GM12892 (cell line): Measurements from ENCODE around the gene VPS52.
"Not testable (repeated sequence)": the region's sequence is repeated elsewhere in the genome, so short reads cannot be mapped to it uniquely, and the experiment has no call there.

ENCODE experiments used
- DNase-seq: peaks from one replicate; pipeline ENCODE4 v3.0.0; 2011; ENCODE audit not compliant: insufficient read length
- FAIRE-seq: peaks from 2 replicates; lab custom pipeline; 2011; peaks lifted over from hg19 to GRCh38; lab: Jason Lieb, UNC
- POLR2A ChIP-seq: IDR thresholded peaks from 2 replicates; pipeline ENCODE4 v1.6.1; 2011; ENCODE audit warnings: low read depth, low read length, control low read depth
- POLR2AphosphoS5 ChIP-seq: IDR thresholded peaks from 2 replicates; pipeline ENCODE4 v1.6.1; 2011; ENCODE audit warnings: low read depth, low read length, control low read depth
- TAF1 ChIP-seq: IDR thresholded peaks from 2 replicates; pipeline ENCODE4 v1.6.1; 2011; ENCODE audit warnings: low read depth, mild to moderate bottlenecking, control low read depth, low read length, borderline replicate concordance

The VPS52 gene

DNA sequence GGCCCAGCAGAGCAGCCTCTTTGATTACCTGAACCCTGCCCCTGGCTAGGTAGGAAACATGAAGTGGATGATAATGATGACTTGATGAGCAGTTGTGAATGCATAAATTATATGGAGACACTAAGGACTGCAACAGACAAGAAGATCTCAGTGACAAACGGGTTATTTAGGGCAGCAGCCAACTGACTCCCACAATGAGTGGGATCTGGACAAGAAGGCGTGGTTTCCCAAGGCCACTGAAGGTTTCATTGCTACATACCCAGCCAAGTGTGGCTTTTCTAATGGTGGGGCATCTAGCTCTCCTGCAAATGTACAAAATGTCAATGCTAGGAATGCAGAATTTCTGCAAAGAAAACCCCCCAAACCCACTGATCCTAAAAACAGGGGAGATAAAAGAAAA, 33.9 kb downstream of the VPS52 start:
- TF ChIP-seq POLR2A (no peak), TAF1 (no peak), POLR2AphosphoS5 (no peak)
- DNase-seq (no peak), FAIRE-seq (no peak)

DNA sequence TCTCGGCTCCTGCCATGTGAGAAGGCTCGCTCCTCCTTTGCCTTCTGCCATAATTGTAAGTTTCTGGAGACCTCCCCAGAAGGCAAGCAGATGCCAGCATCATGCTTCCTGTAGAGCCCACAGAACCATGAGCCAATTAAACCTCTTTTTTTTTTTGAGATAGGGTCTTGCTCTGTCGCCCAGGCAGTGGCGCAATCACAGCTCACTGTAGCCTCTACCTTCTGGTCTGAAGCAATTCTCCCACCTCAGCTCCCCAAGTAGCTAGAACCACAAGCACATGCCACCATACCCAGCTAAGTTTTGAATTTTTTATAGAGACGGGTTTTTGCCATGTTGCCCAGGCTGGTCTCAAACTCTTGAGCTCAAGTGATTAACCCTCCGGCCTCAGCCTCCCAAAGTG, 34.8 kb downstream of the VPS52 start:
- no peak for TF ChIP-seq POLR2AphosphoS5
- no peak for TF ChIP-seq POLR2A
- TF ChIP-seq TAF1: no peak
- no peak for FAIRE-seq
- DNase-seq: no peak

DNA sequence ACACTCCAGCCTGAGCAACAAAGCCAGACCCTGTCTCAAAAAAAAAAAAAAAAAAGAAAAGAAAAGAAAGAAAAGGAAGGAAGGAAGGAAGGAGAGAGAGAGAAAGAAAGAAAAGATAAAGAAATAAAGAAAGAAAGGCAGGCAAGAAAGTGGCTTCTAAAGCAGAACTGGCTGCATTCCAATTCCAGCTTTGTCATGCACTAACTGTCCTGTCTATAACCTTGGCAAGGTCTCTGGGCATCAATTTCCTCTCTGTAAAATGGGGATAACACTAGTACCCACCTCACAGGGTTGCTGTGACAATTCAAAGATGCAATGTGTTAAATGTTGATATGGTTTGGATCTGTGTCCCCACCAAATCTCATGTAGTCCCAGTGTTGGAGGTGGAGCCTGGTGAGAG, 35.3 kb downstream of the VPS52 start:
- DNase-seq (no peak), FAIRE-seq (no peak)
- no peak for TF ChIP-seq POLR2AphosphoS5
- TF ChIP-seq TAF1: no peak
- no peak for TF ChIP-seq POLR2A

DNA sequence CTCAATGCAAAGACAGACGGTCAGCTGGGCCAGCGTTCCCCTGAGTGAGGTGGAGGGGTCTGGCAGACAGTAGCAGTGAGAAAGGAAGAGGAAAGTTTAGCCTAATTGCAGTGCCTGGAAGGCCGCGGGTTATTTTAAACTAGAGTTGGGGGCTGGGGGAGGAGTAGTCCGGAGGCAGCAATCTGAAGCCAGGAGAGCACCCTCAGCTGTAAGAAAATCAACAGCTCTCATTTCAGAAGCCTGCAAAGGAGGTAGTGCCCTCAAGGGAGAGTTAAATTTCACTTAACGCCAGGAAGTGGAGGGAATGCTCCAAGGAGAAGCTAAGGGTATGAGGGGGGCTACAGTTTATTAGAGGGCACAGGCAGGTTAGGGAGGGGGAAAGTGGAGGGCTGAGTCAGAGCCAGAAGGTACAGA, 36.4 kb downstream of the VPS52 start:
- FAIRE-seq (no peak), DNase-seq (no peak)
- no peak for TF ChIP-seq TAF1
- TF ChIP-seq POLR2A: no peak
- no peak for TF ChIP-seq POLR2AphosphoS5

DNA sequence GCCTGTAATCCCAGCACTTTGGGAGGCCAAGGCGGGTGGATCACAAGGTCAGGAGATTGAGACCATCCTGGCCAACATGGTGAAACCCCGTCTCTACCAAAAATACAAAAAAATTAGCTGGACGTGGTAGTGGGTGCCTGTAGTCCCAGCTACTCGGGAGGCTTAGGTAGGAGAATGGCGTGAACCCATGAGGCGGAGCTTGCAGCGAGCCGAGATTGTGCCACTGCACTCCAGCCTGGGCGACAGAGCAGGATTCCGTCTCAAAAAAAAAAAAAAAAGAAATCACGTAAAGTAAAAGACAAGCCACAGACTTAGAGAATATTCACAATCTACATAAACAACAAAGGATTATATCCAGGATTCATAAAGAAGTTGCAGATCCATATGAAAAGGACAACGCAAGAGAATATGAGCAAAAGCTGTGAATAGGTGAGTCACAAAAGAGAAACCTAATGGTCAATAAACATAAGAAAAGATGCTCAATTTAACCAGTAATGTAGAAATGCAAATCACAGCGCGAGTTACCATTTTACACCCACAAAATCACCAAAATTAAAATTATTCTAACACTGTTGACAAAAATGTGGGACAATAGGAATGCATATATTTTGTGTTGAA, 45.1 kb downstream of the VPS52 start:
- not testable (repeated sequence) for FAIRE-seq, DNase-seq

DNA sequence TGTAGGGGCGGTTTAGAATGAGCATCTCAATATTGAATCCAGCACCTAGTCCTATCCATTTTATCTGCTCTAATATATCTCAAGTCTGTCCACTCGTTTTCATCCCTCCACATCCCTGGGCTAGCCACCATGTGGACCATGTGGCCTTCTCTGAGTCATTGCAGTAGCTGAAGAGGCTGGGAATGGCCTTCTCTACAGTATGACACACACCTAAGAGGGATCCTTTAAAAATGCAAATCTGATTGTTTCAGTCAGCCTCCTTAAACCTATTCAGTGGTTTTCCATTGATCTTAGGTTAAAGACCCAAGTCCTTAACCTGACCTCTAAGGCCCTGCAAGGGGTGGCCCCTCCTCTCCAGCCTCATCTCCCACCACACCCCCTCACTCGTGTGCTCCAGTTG, 54.0 kb downstream of the VPS52 start:
- no peak for TF ChIP-seq POLR2AphosphoS5
- TF ChIP-seq POLR2A: no peak
- no peak for TF ChIP-seq TAF1
- DNase-seq: no peak
- no peak for FAIRE-seq

DNA sequence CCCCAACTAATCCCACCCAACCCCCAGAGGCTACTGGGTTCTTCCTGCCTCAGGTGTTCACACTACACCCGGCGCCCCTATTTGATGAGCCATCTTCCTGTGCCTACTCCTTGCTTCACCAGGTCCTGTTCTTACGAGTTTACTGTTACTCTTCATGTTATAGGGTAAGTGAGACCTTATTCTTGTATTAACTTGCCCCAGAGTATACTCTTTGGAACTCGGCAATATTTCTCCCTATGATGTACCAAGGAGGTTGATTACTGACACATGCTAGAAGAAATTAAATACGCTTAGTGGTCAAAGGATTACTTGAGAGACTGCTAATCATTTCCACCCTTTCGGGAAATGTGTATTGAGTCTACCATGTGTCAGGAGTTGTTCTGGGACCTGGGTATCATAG, 54.4 kb downstream of the VPS52 start:
- FAIRE-seq (no peak), DNase-seq (no peak)
- TF ChIP-seq POLR2A (no peak), POLR2AphosphoS5 (no peak)

DNA sequence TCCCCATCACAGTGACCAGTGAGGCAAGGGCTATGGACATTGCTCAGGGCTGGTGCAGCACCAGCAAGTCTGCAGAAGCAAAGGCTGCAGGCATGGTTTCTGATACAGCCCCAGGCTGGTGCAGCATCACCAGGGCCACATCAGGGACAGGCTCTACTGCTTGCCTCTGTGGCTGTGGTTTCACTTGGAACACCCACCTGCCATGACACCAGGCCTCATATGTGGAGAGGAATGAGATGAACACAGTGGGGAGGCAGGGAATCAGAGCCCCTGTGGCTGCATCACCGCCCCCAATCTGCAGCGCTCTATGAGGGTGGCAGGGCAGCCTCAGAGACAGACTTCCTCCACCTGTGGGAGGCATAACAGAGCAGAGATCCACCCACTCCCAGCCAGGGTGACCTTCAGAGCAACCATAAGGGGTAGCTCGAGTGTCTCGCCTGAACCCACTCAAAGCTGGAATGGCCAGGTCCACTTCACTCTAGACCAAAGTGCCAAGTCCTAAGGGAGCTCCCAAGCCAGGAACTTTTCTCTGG, 55.5 kb downstream of the VPS52 start:
- DNase-seq: no peak
- no peak for FAIRE-seq
- no peak for TF ChIP-seq POLR2AphosphoS5
- TF ChIP-seq TAF1: no peak
- TF ChIP-seq POLR2A: no peak

DNA sequence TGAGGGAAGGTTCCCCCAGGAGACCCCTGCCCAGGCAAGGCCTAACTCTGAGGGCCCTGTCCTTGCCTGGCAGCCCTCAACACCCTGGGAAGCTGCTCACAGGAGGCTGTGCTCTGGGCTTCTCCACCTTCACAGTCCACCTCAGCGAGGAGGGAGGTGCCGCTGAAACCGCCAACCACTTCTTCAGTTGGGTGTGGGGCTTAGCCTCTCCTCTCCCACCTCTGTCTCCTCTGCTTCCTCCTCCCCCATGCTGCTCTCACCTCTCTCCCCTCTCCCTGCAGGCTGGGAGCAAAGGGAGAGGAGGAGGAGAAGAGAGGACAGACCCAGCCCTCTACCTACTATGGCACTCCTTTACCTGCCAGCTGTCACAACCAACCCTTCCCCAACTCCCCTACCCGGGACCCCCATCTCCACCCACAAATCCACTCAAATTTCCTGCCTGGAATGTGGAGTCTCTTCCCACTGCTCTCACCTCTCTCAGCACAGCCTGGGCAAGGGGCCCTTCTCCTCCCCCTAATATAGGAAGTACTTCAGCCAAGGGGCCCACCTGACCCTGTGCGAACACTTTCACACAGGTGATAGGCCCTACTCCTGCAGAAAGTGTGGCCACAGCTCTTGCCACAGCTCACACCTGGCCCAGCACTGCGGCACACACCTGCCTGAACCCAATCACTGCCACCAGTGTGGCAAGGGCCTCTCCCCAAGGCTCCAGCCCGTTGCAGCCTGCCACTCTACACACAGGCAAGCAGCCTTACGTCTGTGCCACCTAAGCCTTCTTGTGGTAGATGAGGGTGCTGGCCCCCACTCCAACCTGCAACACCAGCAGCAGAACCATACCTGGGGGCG, 56.2 kb downstream of the VPS52 start:
- TF ChIP-seq POLR2A: no peak
- no peak for TF ChIP-seq POLR2AphosphoS5
- DNase-seq (no peak), FAIRE-seq (no peak)

DNA sequence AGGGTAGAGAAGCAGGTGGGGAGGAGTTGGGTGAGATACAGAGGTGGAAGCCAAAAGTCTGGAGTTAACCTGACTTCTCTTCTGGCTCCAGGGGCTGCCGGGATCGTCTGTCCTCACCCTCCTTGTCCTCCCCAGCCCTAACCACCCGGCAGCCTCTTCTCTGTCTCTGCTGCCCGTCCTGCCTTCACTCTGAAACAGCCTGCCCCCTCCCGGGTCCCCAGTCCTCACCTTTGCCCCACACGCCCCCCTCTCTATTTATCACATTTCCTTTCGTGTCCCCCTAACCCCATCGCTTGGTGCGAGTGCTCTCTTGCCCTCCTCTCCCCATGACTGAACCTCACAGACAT, 57.7 kb downstream of the VPS52 start:
- FAIRE-seq: no peak
- TF ChIP-seq POLR2AphosphoS5 (no peak), TAF1 (no peak), POLR2A (no peak)

DNA sequence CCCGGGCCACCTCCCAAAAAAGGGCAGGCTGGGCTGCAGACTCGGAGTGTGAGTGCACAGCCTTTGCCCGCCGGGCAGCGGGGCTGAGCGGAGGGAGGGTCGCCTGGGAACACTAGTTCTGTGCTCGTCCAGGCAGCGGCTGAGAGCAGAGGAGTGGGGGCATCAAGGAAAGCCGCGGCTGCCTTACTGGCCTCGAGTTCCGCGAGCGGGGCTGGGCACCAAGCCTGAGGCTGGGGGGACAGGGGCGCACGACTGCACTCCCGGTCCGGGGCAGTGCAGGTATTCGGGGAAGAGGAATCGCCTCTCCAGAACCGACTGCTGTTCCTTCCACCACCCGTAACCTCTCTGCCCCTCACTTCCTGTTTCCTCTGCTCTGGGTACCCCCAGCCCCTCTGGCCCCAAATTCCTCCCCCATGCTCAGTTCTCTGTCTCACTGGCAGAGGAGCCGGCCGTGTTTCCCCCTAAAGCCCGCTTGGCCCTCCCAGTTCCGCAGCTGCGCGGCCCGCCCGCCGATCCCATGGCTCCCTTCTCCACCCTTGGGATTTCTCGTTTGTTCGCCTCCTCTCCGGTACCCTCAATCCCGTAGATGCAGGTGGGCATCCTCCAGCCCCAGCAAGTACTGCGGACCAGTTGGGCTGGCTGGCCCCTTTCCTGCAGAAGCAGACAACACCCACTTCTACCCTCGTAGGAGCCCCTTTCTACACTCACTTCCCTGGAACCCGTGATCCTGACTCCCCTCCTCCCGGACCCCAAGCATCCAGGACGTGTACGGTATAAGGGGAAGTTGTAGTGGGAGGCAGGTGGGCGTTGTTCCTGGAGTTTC, 58.3 kb downstream of the VPS52 start:
- TF ChIP-seq POLR2AphosphoS5 (peak; percentile 70), POLR2A (peak; percentile 45; the same call in 1 of the 2 replicates), TAF1 (no peak)
- peak; percentile 40 for DNase-seq

More for the DNA sequence above, 57.7 kb downstream of the VPS52 start:
- DNase-seq: no peak

More for the DNA sequence above, 58.3 kb downstream of the VPS52 start:
- FAIRE-seq: no peak
